Measurements from ENCODE around the gene ATF6.

DNA sequence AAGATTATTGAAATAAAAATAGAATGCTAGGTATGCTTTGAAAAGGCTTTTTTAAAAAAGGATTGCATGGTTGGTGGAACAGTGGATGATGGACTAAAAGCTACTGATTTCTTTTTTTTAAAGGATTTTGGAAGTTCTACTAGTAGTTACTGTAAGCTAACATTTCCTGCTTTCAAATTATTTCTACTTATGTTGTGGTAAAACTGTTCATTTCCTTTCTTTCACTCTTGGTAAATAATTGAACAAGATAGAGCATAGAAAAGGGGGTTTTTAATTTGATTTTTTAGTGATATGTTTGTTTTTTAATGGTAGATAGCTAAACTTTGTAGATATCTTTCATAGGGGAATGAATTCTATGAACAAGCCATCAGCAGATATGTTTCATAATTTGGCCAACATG is 153.1 kb downstream of the ATF6 start:
- TF ChIP-seq, protein P1, sequence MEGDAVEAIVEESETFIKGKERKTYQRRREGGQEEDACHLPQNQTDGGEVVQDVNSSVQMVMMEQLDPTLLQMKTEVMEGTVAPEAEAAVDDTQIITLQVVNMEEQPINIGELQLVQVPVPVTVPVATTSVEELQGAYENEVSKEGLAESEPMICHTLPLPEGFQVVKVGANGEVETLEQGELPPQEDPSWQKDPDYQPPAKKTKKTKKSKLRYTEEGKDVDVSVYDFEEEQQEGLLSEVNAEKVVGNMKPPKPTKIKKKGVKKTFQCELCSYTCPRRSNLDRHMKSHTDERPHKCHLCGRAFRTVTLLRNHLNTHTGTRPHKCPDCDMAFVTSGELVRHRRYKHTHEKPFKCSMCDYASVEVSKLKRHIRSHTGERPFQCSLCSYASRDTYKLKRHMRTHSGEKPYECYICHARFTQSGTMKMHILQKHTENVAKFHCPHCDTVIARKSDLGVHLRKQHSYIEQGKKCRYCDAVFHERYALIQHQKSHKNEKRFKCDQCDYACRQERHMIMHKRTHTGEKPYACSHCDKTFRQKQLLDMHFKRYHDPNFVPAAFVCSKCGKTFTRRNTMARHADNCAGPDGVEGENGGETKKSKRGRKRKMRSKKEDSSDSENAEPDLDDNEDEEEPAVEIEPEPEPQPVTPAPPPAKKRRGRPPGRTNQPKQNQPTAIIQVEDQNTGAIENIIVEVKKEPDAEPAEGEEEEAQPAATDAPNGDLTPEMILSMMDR (IDR thresholded peaks at IDR 0.05) = no peak
- TF ChIP-seq, protein P2, sequence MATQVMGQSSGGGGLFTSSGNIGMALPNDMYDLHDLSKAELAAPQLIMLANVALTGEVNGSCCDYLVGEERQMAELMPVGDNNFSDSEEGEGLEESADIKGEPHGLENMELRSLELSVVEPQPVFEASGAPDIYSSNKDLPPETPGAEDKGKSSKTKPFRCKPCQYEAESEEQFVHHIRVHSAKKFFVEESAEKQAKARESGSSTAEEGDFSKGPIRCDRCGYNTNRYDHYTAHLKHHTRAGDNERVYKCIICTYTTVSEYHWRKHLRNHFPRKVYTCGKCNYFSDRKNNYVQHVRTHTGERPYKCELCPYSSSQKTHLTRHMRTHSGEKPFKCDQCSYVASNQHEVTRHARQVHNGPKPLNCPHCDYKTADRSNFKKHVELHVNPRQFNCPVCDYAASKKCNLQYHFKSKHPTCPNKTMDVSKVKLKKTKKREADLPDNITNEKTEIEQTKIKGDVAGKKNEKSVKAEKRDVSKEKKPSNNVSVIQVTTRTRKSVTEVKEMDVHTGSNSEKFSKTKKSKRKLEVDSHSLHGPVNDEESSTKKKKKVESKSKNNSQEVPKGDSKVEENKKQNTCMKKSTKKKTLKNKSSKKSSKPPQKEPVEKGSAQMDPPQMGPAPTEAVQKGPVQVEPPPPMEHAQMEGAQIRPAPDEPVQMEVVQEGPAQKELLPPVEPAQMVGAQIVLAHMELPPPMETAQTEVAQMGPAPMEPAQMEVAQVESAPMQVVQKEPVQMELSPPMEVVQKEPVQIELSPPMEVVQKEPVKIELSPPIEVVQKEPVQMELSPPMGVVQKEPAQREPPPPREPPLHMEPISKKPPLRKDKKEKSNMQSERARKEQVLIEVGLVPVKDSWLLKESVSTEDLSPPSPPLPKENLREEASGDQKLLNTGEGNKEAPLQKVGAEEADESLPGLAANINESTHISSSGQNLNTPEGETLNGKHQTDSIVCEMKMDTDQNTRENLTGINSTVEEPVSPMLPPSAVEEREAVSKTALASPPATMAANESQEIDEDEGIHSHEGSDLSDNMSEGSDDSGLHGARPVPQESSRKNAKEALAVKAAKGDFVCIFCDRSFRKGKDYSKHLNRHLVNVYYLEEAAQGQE (IDR thresholded peaks at IDR 0.05; ENCODE audit: insufficient read depth in 1 of 2, low read depth in 2 of 2, low read length in 1 of 2) = no peak
- TF ChIP-seq POLR2AphosphoS5 (IDR thresholded peaks at IDR 0.05; ENCODE audit: low read depth, low read length) (no peak), TCF7L2 (IDR thresholded peaks at IDR 0.05; ENCODE audit: low read depth, low read length) (no peak)

Measured in Panc1 (cell line).